PC-3 (cell line): ENCODE results near the gene TMEM38A.

Experiments used
- CTCF ChIP-seq: fragments of 300-600 bp; sonication (generic); conservative IDR thresholded peaks from 2 replicates; pipeline ENCODE4 v1.5.1; 2017; ENCODE audit warnings: antibody characterized with exemption, low read depth, mild to moderate bottlenecking, low read length
- EZH2 ChIP-seq: fragments of 300-600 bp; sonication (generic); IDR thresholded peaks from one replicate; pipeline ENCODE4 v1.6.1; 2017; ENCODE audit warnings: antibody characterized with exemption, mild to moderate bottlenecking, low read length; ENCODE audit not compliant: unreplicated experiment
- EZH2phosphoT487 ChIP-seq: fragments of 300-600 bp; sonication (generic); IDR thresholded peaks from 2 replicates; pipeline ENCODE4 v1.6.1; 2018; ENCODE audit warnings: mild to moderate bottlenecking, antibody characterized with exemption, low read length, borderline replicate concordance

DNA sequence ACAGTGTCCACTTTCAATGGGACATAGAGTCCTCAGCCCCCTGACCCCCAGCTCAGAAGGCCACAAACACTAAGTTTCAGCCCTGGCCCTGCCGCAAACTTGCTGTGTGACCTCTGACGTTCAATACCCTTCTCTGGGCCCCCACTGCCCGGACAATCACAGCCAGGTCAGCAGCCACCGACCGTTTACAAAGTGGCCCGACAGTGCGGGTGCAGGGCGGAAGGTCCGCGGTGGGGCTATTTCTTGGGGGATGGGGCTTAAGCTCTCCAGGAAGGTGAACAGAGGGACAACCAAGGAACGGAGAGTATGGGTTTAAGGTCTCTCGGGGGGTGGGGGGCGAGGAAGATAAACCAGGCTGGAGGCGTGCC is 1.5 kb upstream of the TMEM38A start:
- no peak for TF ChIP-seq CTCF
- no peak for TF ChIP-seq EZH2phosphoT487
- TF ChIP-seq EZH2 = no peak
